MV-4-11 (cell line): ENCODE measurements around the gene LSMEM2.
A peak's percentile ranks its signal among the peaks of the same experiment; 100 is the strongest.
"Not testable (repeated sequence)": the region's sequence is repeated elsewhere in the genome, so short reads cannot be mapped to it uniquely, and the experiment has no call there.

Experiments
- DNase-seq: peaks from one replicate; lab custom pipeline; 2025; lab: John Stamatoyannopoulos, UW

Gene LSMEM2

GRCh38 chr3:50278123-50278879, 586 bp upstream of the LSMEM2 start:
- no peak for DNase-seq

GRCh38 chr3:50279255-50280016, 549 bp downstream of the LSMEM2 start:
- DNase-seq = no peak

- not testable (repeated sequence) for DNase-seq
Observed at GRCh38 chr3:50284121-50284520, 5.2 kb downstream of the LSMEM2 start.

GRCh38 chr3:50286322-50287227, 7.7 kb downstream of the LSMEM2 start:
- DNase-seq = no peak

- DNase-seq = no peak
Observed at GRCh38 chr3:50287262-50287661, 8.4 kb downstream of the LSMEM2 start.

GRCh38 chr3:50288387-50289007, 9.6 kb downstream of the LSMEM2 start:
- no peak for DNase-seq

- no peak for DNase-seq
Observed at GRCh38 chr3:50289130-50289529, 10.2 kb downstream of the LSMEM2 start.

GRCh38 chr3:50290161-50290641, 11.3 kb downstream of the LSMEM2 start:
- DNase-seq = no peak

- peak; percentile 97 for DNase-seq
Observed at GRCh38 chr3:50292159-50293078, 13.5 kb downstream of the LSMEM2 start, which contains the start of gene IFRD2. IFRD2 (minus strand) TSS chr3:50292429; CDS start chr3:50292274, 155 bp downstream.

- DNase-seq = no peak
Observed at GRCh38 chr3:50293079-50293801, 14.4 kb downstream of the LSMEM2 start.

- no peak for DNase-seq
Observed at GRCh38 chr3:50294089-50294488, 15.2 kb downstream of the LSMEM2 start.

GRCh38 chr3:50294492-50295403, 15.9 kb downstream of the LSMEM2 start:
- no peak for DNase-seq

- no peak for DNase-seq
Observed at GRCh38 chr3:50295553-50296431, 16.9 kb downstream of the LSMEM2 start.

GRCh38 chr3:50296721-50297383, 18.0 kb downstream of the LSMEM2 start:
- no peak for DNase-seq

GRCh38 chr3:50297384-50297775, 18.5 kb downstream of the LSMEM2 start:
- DNase-seq = no peak

- peak; percentile 58 for DNase-seq
Observed at GRCh38 chr3:50297896-50298725, 19.2 kb downstream of the LSMEM2 start.
